HG03442 (cell line): Measurements from ENCODE around the gene ATP6V1A.

Source experiments
- ATAC-seq: cut with Tn5 transposase; IDR thresholded peaks from one replicate; pipeline ENCODE4 v1.9.1; 2021; ENCODE audit warnings: mild to moderate bottlenecking, moderate library complexity; ENCODE audit not compliant: unreplicated experiment

ATP6V1A gene

GRCh38 chr3:113745756-113746547 lies 883 bp upstream of the ATP6V1A start, which contains the start of gene NAA50:
Gene NAA50 (minus strand): TSS chr3:113746249. CDS start chr3:113745949, 300 bp downstream.
- ATAC-seq = peak; percentile 36

- peak; percentile 0 for ATAC-seq
Observed at GRCh38 chr3:113747283-113748046, 630 bp downstream of the ATP6V1A start.

- ATAC-seq = no peak
Observed at GRCh38 chr3:113751141-113751540, 4.3 kb downstream of the ATP6V1A start.

- ATAC-seq = no peak
Observed at GRCh38 chr3:113753376-113753985, 6.6 kb downstream of the ATP6V1A start.

GRCh38 chr3:113754494-113755159 lies 7.8 kb downstream of the ATP6V1A start:
- ATAC-seq = peak; percentile 55

GRCh38 chr3:113758389-113759024 lies 11.7 kb downstream of the ATP6V1A start:
- no peak for ATAC-seq

- ATAC-seq = no peak
Observed at GRCh38 chr3:113764698-113765097, 17.9 kb downstream of the ATP6V1A start.

GRCh38 chr3:113769551-113769950 lies 22.7 kb downstream of the ATP6V1A start:
- ATAC-seq = no peak

GRCh38 chr3:113771993-113772392 lies 25.2 kb downstream of the ATP6V1A start:
- ATAC-seq = no peak

- no peak for ATAC-seq
Observed at GRCh38 chr3:113773381-113773780, 26.5 kb downstream of the ATP6V1A start.

GRCh38 chr3:113775516-113775915 lies 28.7 kb downstream of the ATP6V1A start:
- no peak for ATAC-seq

- ATAC-seq = no peak
Observed at GRCh38 chr3:113776564-113776963, 29.7 kb downstream of the ATP6V1A start.

GRCh38 chr3:113783463-113783862 lies 36.6 kb downstream of the ATP6V1A start:
- peak; percentile 74 for ATAC-seq

GRCh38 chr3:113783980-113784379 lies 37.1 kb downstream of the ATP6V1A start:
- no peak for ATAC-seq

GRCh38 chr3:113791381-113791780 lies 44.5 kb downstream of the ATP6V1A start:
- no peak for ATAC-seq

GRCh38 chr3:113794526-113794925 lies 47.7 kb downstream of the ATP6V1A start:
- no peak for ATAC-seq

- ATAC-seq = no peak
Observed at GRCh38 chr3:113795693-113796092, 48.9 kb downstream of the ATP6V1A start.

GRCh38 chr3:113802795-113803455 lies 56.1 kb downstream of the ATP6V1A start:
- ATAC-seq = no peak

- ATAC-seq = no peak
Observed at GRCh38 chr3:113804661-113805060, 57.8 kb downstream of the ATP6V1A start.

- no peak for ATAC-seq
Observed at GRCh38 chr3:113805249-113805648, 58.4 kb downstream of the ATP6V1A start.
